CD14-positive monocyte (primary cell): ENCODE measurements around the gene TPP2. TPM values are rescaled to one million over a fixed set of nuclear protein-coding genes. Genes with fewer than 3 reads are reported as not detected.
A peak's percentile ranks its signal among the peaks of the same experiment; 100 is the strongest.

Experiments
- DNase-seq, 3 donors: peaks; one replicate each; pipeline ENCODE4 v3.0.0-alpha.2; 2011 to 2022
- H2AFZ ChIP-seq: 2 replicates; pipeline ENCODE4 v1.6.0; 2012; ENCODE audit warnings: mild to moderate bottlenecking, low read depth, low read length, inconsistent platforms; ENCODE audit not compliant: insufficient read depth, poor library complexity, severe bottlenecking
- H3K27ac ChIP-seq, 2 donors: 1 replicate in 1 of 2; 2 replicates in 1 of 2; pipeline ENCODE4 v1.5.1; 2012 to 2013; ENCODE audit warnings: low read length in 2 of 2, control low read depth in 1 of 2, inconsistent platforms in 1 of 2, low read depth in 1 of 2, mild to moderate bottlenecking in 1 of 2
- H3K27me3 ChIP-seq, 2 donors: one replicate each; pipeline versions ENCODE4 v1.6.0 to v1.6.1; 2011 to 2013; ENCODE audit warnings: low read length in 2 of 2; ENCODE audit not compliant: control insufficient read depth in 2 of 2, insufficient read depth in 2 of 2
- H3K36me3 ChIP-seq, 2 donors: replicated peaks in 1 of 2; 1 replicate in 1 of 2; 2 replicates in 1 of 2; pipeline versions ENCODE4 v1.5.1 to v1.6.1; 2012 to 2013; ENCODE audit warnings: low read length in 2 of 2, control low read depth in 1 of 2, inconsistent platforms in 1 of 2, mild to moderate bottlenecking in 1 of 2; ENCODE audit not compliant: insufficient read depth in 2 of 2, control insufficient read depth in 1 of 2
- H3K4me1 ChIP-seq, 2 donors: 1 replicate in 1 of 2; 2 replicates in 1 of 2; pipeline versions ENCODE4 v1.5.1 to v1.6.1; 2012 to 2013; ENCODE audit warnings: low read length in 2 of 2, control low read depth in 1 of 2, inconsistent platforms in 1 of 2, mild to moderate bottlenecking in 1 of 2, moderate library complexity in 1 of 2; ENCODE audit not compliant: insufficient read depth in 2 of 2, control insufficient read depth in 1 of 2
- H3K4me2 ChIP-seq: replicated peaks from 2 replicates; pipeline ENCODE3; 2012; ENCODE audit warnings: low read length, moderate library complexity, mild to moderate bottlenecking; ENCODE audit not compliant: poor library complexity, severe bottlenecking; ENCODE audit errors: extremely low read depth
- H3K4me3 ChIP-seq, 3 experiments: fragments of 200-600 bp in 1 of 3; sonication (generic) in 1 of 3; replicated peaks in 1 of 3; 1 replicate in 2 of 3; 2 replicates in 1 of 3; pipeline ENCODE4 v1.5.1; 2011 to 2013; ENCODE audit warnings: low read length in 3 of 3, mild to moderate bottlenecking in 3 of 3, control low read depth in 2 of 3, low read depth in 2 of 3, inconsistent platforms in 1 of 3, moderate library complexity in 1 of 3
- H3K79me2 ChIP-seq: 2 replicates; pipeline ENCODE4 v1.6.0; 2012; ENCODE audit warnings: mild to moderate bottlenecking, control low read depth, inconsistent platforms, low read length, moderate library complexity; ENCODE audit not compliant: insufficient read depth
- H3K9ac ChIP-seq: 2 replicates; pipeline ENCODE4 v1.6.0; 2017; ENCODE audit warnings: low read length, mild to moderate bottlenecking; ENCODE audit not compliant: insufficient read depth, poor library complexity, severe bottlenecking
- H3K9me3 ChIP-seq, 2 donors: replicated peaks in 1 of 2; 1 replicate in 1 of 2; 2 replicates in 1 of 2; pipeline versions ENCODE4 v1.5.1 to v1.6.1; 2012 to 2013; ENCODE audit warnings: low read length in 2 of 2, control low read depth in 1 of 2; ENCODE audit not compliant: control insufficient read depth in 1 of 2, insufficient read depth in 1 of 2
- H4K20me1 ChIP-seq: 2 replicates; pipeline ENCODE4 v1.6.0; 2012; ENCODE audit warnings: mild to moderate bottlenecking, low read length, control low read depth, moderate library complexity; ENCODE audit not compliant: insufficient read depth
- H3K27ac Mint-ChIP-seq, 7 donors: one replicate each; pipeline ENCODE4 v1.8.0; 2020; ENCODE audit warnings: mild to moderate bottlenecking in 7 of 7, mixed read lengths in 7 of 7, moderate library complexity in 6 of 7, inconsistent platforms in 2 of 7
- H3K27me3 Mint-ChIP-seq, 3 donors: one replicate each; pipeline ENCODE4 v1.8.0; 2021 to 2022; ENCODE audit warnings: low read depth in 3 of 3, mild to moderate bottlenecking in 3 of 3, mixed read lengths in 3 of 3, moderate library complexity in 3 of 3, inconsistent platforms in 1 of 3
- H3K36me3 Mint-ChIP-seq, 2 donors: one replicate each; pipeline ENCODE4 v1.8.0; 2020; ENCODE audit warnings: mixed read lengths in 2 of 2, inconsistent platforms in 1 of 2, mild to moderate bottlenecking in 1 of 2
- H3K4me1 Mint-ChIP-seq: one replicate; pipeline ENCODE4 v1.8.0; 2020; ENCODE audit warnings: mild to moderate bottlenecking, mixed read lengths
- H3K4me3 Mint-ChIP-seq, 2 donors: one replicate each; pipeline ENCODE4 v1.8.0; 2020; ENCODE audit warnings: mild to moderate bottlenecking in 2 of 2, mixed read lengths in 2 of 2, moderate library complexity in 1 of 2
- H3K9me3 Mint-ChIP-seq, 7 donors: one replicate each; pipeline ENCODE4 v1.8.0; 2020 to 2022; ENCODE audit warnings: mixed read lengths in 7 of 7, mild to moderate bottlenecking in 6 of 7, moderate library complexity in 6 of 7, inconsistent platforms in 2 of 7
- CTCF ChIP-seq: fragments of 200-600 bp; IDR thresholded peaks from one replicate; pipeline ENCODE4 v1.8.0; 2022; ENCODE audit warnings: antibody characterized with exemption, mild to moderate bottlenecking
- WGBS: methylation state at CpG from one replicate; pipeline ENCODE4 v1.1.5; 2013; ENCODE audit warnings: missing lambda C conversion rate; ENCODE audit not compliant: insufficient coverage; 5-methylcytosine and 5-hydroxymethylcytosine counted together
- intact Hi-C, 2 donors: fragments of 100-400 bp; cut with micrococcal nuclease; formaldehyde crosslinking; loops; one replicate each; pipeline versions ENCODE4 v1.15.0 to v1.15.1; 2023
- polyA plus RNA-seq, 3 donors: library from polyadenylated mRNA; depleted of rRNA in 1 of 3; unstranded in 2 of 3; stranded (reverse) in 1 of 3; fragments of 300-500 nt in 2 of 3; fragments of >200 nt in 1 of 3; fragmentation: Illumina TruSeq in 2 of 3; gene quantifications; 1 replicate in 2 of 3; 2 replicates in 1 of 3; pipeline ENCODE4 v1.2.3, GENCODE V29; 2012 to 2021

The TPP2 gene
- polyA plus RNA-seq, 3 donors, result 18.0 to 39.7 (median 26.0) TPM

DNA sequence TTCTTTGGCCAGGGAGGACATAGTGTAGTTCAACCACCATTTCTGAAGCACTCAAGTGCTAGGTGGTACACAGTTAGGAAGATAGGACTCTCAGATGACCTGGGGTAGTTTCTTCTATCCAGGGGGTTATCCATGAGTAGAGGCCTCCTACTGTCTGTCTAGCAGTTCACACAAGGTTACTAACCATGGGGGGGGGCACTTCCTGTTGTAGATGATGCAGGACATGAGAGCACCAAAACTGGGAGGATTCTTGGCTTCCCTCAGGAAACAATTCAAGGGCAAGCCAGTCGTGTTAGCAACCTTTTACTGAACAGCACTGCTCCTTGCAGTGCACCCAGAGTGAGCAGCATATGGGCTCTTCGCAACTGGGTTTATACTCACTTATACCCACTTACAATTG, 8.9 kb upstream of the TPP2 start:
- H4K20me1 ChIP-seq, result no peaks in the 10 kb centered on the region
- H3K9ac ChIP-seq, result no peak overlapping the region
- H3K9me3 ChIP-seq, result no peaks in the 10 kb centered on the region
- no peaks in the 10 kb centered on the region for H3K79me2 ChIP-seq
- DNase-seq, result no peak
- no peaks in the 10 kb centered on the region for H3K36me3 Mint-ChIP-seq
- H3K4me3 ChIP-seq, result no peak overlapping the region
- no peaks in the 10 kb centered on the region for H3K9me3 Mint-ChIP-seq
- H3K4me1 Mint-ChIP-seq, result peaks cover 43% of the 10 kb centered on the region
- no peak overlapping the region for H2AFZ ChIP-seq
- H3K27me3 ChIP-seq, result no peaks in the 10 kb centered on the region
- H3K4me3 Mint-ChIP-seq, result no peak overlapping the region
- no peak overlapping the region for H3K4me2 ChIP-seq
- peaks cover 32 to 38% of the 10 kb centered on the region in 2 donors for H3K4me1 ChIP-seq
- no peak overlapping the region for H3K27ac ChIP-seq
- H3K27me3 Mint-ChIP-seq, result peaks cover 0 to 2% (median 1%) of the 10 kb centered on the region in 3 donors
- no peak for TF ChIP-seq CTCF
- intact Hi-C loops, result loop anchor here in 1 of 2 donors (10.0 kb wide), 2 partner anchors 187 to 1913 kb away; partner anchors contain the start of genes TEX30 and TMTC4
- H3K27ac Mint-ChIP-seq, result no peak overlapping the region
- H3K36me3 ChIP-seq, result no peaks in the 10 kb centered on the region
- WGBS, result no CpG with 5 or more reads among the region's 2 CpGs

DNA sequence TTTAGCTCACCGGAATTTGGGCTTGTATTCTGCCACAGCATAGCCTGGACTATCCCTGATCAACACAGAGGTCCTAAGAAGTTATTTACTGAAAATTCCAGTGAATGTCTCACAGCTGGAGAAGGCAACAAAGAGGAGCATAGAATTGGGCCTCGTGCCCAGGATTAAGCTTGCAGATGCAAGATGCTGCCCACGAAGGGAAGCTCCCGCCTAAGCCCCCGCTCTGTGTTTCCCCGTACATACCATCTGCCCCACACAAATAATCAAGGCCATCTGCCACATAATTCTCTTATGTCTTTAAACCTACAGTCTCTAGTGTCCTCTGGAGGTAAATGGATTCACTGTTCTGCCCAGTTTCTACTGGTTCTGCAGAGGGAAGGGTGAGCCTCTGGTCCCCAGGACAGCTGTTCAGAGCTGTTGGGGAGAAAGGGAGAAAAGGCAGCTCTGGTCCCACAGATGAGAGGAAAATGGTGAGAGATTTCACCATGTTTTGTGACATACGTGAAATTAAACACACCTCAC, 7.4 kb upstream of the TPP2 start:
- no peak overlapping the region for H3K27ac ChIP-seq
- no peak overlapping the region for H3K4me2 ChIP-seq
- H4K20me1 ChIP-seq, result no peaks in the 10 kb centered on the region
- H3K27me3 Mint-ChIP-seq, result peaks cover 0 to 2% (median 1%) of the 10 kb centered on the region in 3 donors
- H3K4me1 ChIP-seq, result peaks cover 35 to 45% of the 10 kb centered on the region in 2 donors
- H3K9ac ChIP-seq, result no peak overlapping the region
- no peak overlapping the region for H2AFZ ChIP-seq
- peaks cover 45% of the 10 kb centered on the region for H3K4me1 Mint-ChIP-seq
- no peaks in the 10 kb centered on the region for H3K9me3 Mint-ChIP-seq
- H3K4me3 Mint-ChIP-seq, result no peak overlapping the region
- no peak overlapping the region for H3K4me3 ChIP-seq
- TF ChIP-seq CTCF, result no peak
- H3K79me2 ChIP-seq, result no peaks in the 10 kb centered on the region
- peak overlapping the region in 1 of 7 donors; percentile 33 for H3K27ac Mint-ChIP-seq
- intact Hi-C loops, result loop anchor here in 1 of 2 donors (10.0 kb wide), 2 partner anchors 185 to 1915 kb away; partner anchors contain the start of genes TEX30 and TMTC4
- H3K36me3 ChIP-seq, result no peaks in the 10 kb centered on the region
- H3K36me3 Mint-ChIP-seq, result no peaks in the 10 kb centered on the region
- H3K27me3 ChIP-seq, result no peaks in the 10 kb centered on the region
- no peak for DNase-seq
- 33% methylated on average over 1 of the region's 7 CpGs for WGBS
- H3K9me3 ChIP-seq, result no peaks in the 10 kb centered on the region
